ENCODE measurements around the gene SRBD1.
"Not testable (repeated sequence)": the region's sequence is repeated elsewhere in the genome, so short reads cannot be mapped to it uniquely, and the experiment has no call there.

SRBD1 gene

GRCh38 chr2:45438872-45439665 is 172.0 kb downstream of the SRBD1 start:
- DNase-seq: peak in 2 of 3 donors; percentile 17 to 53
- Histone ChIP-seq H3K9me3 (ENCODE audit: control extremely low read depth in 1 of 5, control insufficient read depth in 4 of 5, insufficient read depth in 2 of 5, low read depth in 1 of 5, low read length in 4 of 5) (peaks cover 3 to 14% (median 5%) of the 10 kb centered on the region in 5 experiments), H3K27me3 (replicated peaks in 2 of 5; ENCODE audit: control insufficient read depth in 4 of 5, insufficient read depth in 5 of 5, low read length in 4 of 5) (no peaks in the 10 kb centered on the region), H3K4me3 (ENCODE audit: control insufficient read depth in 1 of 7, extremely low read depth in 1 of 7, insufficient read depth in 4 of 7, low read depth in 2 of 7, low read length in 6 of 7) (no peak overlapping the region), H3K27ac (ENCODE audit: insufficient read depth in 1 of 2, low read depth in 1 of 2, low read length in 2 of 2, poor library complexity in 1 of 2, severe bottlenecking in 2 of 2) (no peak overlapping the region), H3K36me3 (ENCODE audit: control insufficient read depth in 4 of 4, insufficient read depth in 4 of 4, low read length in 3 of 4) (peaks cover 2 to 15% (median 3%) of the 10 kb centered on the region in 4 experiments), H3K4me1 (ENCODE audit: control extremely low read depth in 1 of 4, control insufficient read depth in 4 of 4, insufficient read depth in 4 of 4, low read length in 3 of 4) (no peaks in the 10 kb centered on the region)
- POLR2A ChIA-PET: no interaction called here
- CTCF ChIA-PET: no interaction called here
- no CpG with 5 or more reads among the region's 3 CpGs for WGBS (ENCODE audit: insufficient coverage)

- no peak overlapping the region for H3K4me3 ChIP-seq (ENCODE audit: control insufficient read depth in 1 of 7, extremely low read depth in 1 of 7, insufficient read depth in 4 of 7, low read depth in 2 of 7, low read length in 6 of 7)
- peaks cover 3 to 14% (median 5%) of the 10 kb centered on the region in 5 experiments for H3K9me3 ChIP-seq (ENCODE audit: control extremely low read depth in 1 of 5, control insufficient read depth in 4 of 5, insufficient read depth in 2 of 5, low read depth in 1 of 5, low read length in 4 of 5)
- H3K4me1 ChIP-seq (ENCODE audit: control extremely low read depth in 1 of 4, control insufficient read depth in 4 of 4, insufficient read depth in 4 of 4, low read length in 3 of 4): no peaks in the 10 kb centered on the region
- peaks cover 0 to 15% (median 3%) of the 10 kb centered on the region in 4 experiments for H3K36me3 ChIP-seq (ENCODE audit: control insufficient read depth in 4 of 4, insufficient read depth in 4 of 4, low read length in 3 of 4)
- POLR2A ChIA-PET: no interaction called here
- no peak for DNase-seq
- 80% methylated on average over 1 of the region's 2 CpGs for WGBS (ENCODE audit: insufficient coverage)
- H3K27ac ChIP-seq (ENCODE audit: insufficient read depth in 1 of 2, low read depth in 1 of 2, low read length in 2 of 2, poor library complexity in 1 of 2, severe bottlenecking in 2 of 2): no peak overlapping the region
- no peaks in the 10 kb centered on the region for H3K27me3 ChIP-seq (replicated peaks in 2 of 5; ENCODE audit: control insufficient read depth in 4 of 5, insufficient read depth in 5 of 5, low read length in 4 of 5)
- CTCF ChIA-PET: no interaction called here
Observed at GRCh38 chr2:45436456-45436855, 174.6 kb downstream of the SRBD1 start.

GRCh38 chr2:45435316-45435715 is 175.8 kb downstream of the SRBD1 start:
- H3K4me1 ChIP-seq (ENCODE audit: control extremely low read depth in 1 of 4, control insufficient read depth in 4 of 4, insufficient read depth in 4 of 4, low read length in 3 of 4): no peaks in the 10 kb centered on the region
- no peak for DNase-seq
- CTCF ChIA-PET: no interaction called here
- POLR2A ChIA-PET: no interaction called here
- H3K9me3 ChIP-seq (ENCODE audit: control extremely low read depth in 1 of 5, control insufficient read depth in 4 of 5, insufficient read depth in 2 of 5, low read depth in 1 of 5, low read length in 4 of 5): peaks cover 3 to 14% (median 5%) of the 10 kb centered on the region in 5 experiments
- H3K36me3 ChIP-seq (ENCODE audit: control insufficient read depth in 4 of 4, insufficient read depth in 4 of 4, low read length in 3 of 4): peaks cover 0 to 15% (median 3%) of the 10 kb centered on the region in 4 experiments
- no peak overlapping the region for H3K4me3 ChIP-seq (ENCODE audit: control insufficient read depth in 1 of 7, extremely low read depth in 1 of 7, insufficient read depth in 4 of 7, low read depth in 2 of 7, low read length in 6 of 7)
- no peak overlapping the region for H3K27ac ChIP-seq (ENCODE audit: insufficient read depth in 1 of 2, low read depth in 1 of 2, low read length in 2 of 2, poor library complexity in 1 of 2, severe bottlenecking in 2 of 2)
- 95% methylated on average over 3 of the region's 3 CpGs for WGBS (ENCODE audit: insufficient coverage)
- no peaks in the 10 kb centered on the region for H3K27me3 ChIP-seq (replicated peaks in 2 of 5; ENCODE audit: control insufficient read depth in 4 of 5, insufficient read depth in 5 of 5, low read length in 4 of 5)

- Histone ChIP-seq H3K27me3 (replicated peaks in 2 of 5; ENCODE audit: control insufficient read depth in 4 of 5, insufficient read depth in 5 of 5, low read length in 4 of 5) (no peaks in the 10 kb centered on the region), H3K4me1 (ENCODE audit: control extremely low read depth in 1 of 4, control insufficient read depth in 4 of 4, insufficient read depth in 4 of 4, low read length in 3 of 4) (no peaks in the 10 kb centered on the region), H3K36me3 (ENCODE audit: control insufficient read depth in 4 of 4, insufficient read depth in 4 of 4, low read length in 3 of 4) (peaks cover 0 to 15% (median 3%) of the 10 kb centered on the region in 4 experiments), H3K9me3 (ENCODE audit: control extremely low read depth in 1 of 5, control insufficient read depth in 4 of 5, insufficient read depth in 2 of 5, low read depth in 1 of 5, low read length in 4 of 5) (peaks cover 3 to 14% (median 5%) of the 10 kb centered on the region in 5 experiments), H3K4me3 (ENCODE audit: control insufficient read depth in 1 of 7, extremely low read depth in 1 of 7, insufficient read depth in 4 of 7, low read depth in 2 of 7, low read length in 6 of 7) (no peak overlapping the region), H3K27ac (ENCODE audit: insufficient read depth in 1 of 2, low read depth in 1 of 2, low read length in 2 of 2, poor library complexity in 1 of 2, severe bottlenecking in 2 of 2) (no peak overlapping the region)
- ChIA-PET CTCF (interaction anchor here (1.2 kb wide), 1 partner anchor 13 kb away, joined by 3 read pairs; no protein-coding TSS in a partner anchor), POLR2A (no interaction called here)
- no peak for DNase-seq
- 29% methylated on average over 1 of the region's 4 CpGs for whole genome bisulfite sequencing (ENCODE audit: insufficient coverage)
Observed at GRCh38 chr2:45433363-45433762, 177.7 kb downstream of the SRBD1 start.

GRCh38 chr2:45432406-45432805 is 178.7 kb downstream of the SRBD1 start:
- WGBS (ENCODE audit: insufficient coverage): no CpG with 5 or more reads among the region's 1 CpG
- no peak for DNase-seq
- Histone ChIP-seq H3K36me3 (ENCODE audit: control insufficient read depth in 4 of 4, insufficient read depth in 4 of 4, low read length in 3 of 4) (peaks cover 0 to 10% (median 3%) of the 10 kb centered on the region in 4 experiments), H3K27ac (ENCODE audit: insufficient read depth in 1 of 2, low read depth in 1 of 2, low read length in 2 of 2, poor library complexity in 1 of 2, severe bottlenecking in 2 of 2) (no peak overlapping the region), H3K4me1 (ENCODE audit: control extremely low read depth in 1 of 4, control insufficient read depth in 4 of 4, insufficient read depth in 4 of 4, low read length in 3 of 4) (no peaks in the 10 kb centered on the region), H3K9me3 (ENCODE audit: control extremely low read depth in 1 of 5, control insufficient read depth in 4 of 5, insufficient read depth in 2 of 5, low read depth in 1 of 5, low read length in 4 of 5) (peaks cover under 1 to 11% (median 3%) of the 10 kb centered on the region in 5 experiments), H3K4me3 (ENCODE audit: control insufficient read depth in 1 of 7, extremely low read depth in 1 of 7, insufficient read depth in 4 of 7, low read depth in 2 of 7, low read length in 6 of 7) (no peak overlapping the region), H3K27me3 (replicated peaks in 2 of 5; ENCODE audit: control insufficient read depth in 4 of 5, insufficient read depth in 5 of 5, low read length in 4 of 5) (no peaks in the 10 kb centered on the region)
- ChIA-PET CTCF (no interaction called here), POLR2A (no interaction called here)

- 96% methylated on average over 4 of the region's 4 CpGs for WGBS (ENCODE audit: insufficient coverage)
- CTCF ChIA-PET; H3K4me1 ChIP-seq (ENCODE audit: control extremely low read depth in 1 of 4, control insufficient read depth in 4 of 4, insufficient read depth in 4 of 4, low read length in 3 of 4); POLR2A ChIA-PET; H3K27ac ChIP-seq (ENCODE audit: insufficient read depth in 1 of 2, low read depth in 1 of 2, low read length in 2 of 2, poor library complexity in 1 of 2, severe bottlenecking in 2 of 2); DNase-seq; H3K9me3 ChIP-seq (ENCODE audit: control extremely low read depth in 1 of 5, control insufficient read depth in 4 of 5, insufficient read depth in 2 of 5, low read depth in 1 of 5, low read length in 4 of 5); H3K36me3 ChIP-seq (ENCODE audit: control insufficient read depth in 4 of 4, insufficient read depth in 4 of 4, low read length in 3 of 4); H3K27me3 ChIP-seq (replicated peaks in 2 of 5; ENCODE audit: control insufficient read depth in 4 of 5, insufficient read depth in 5 of 5, low read length in 4 of 5); H3K4me3 ChIP-seq (ENCODE audit: control insufficient read depth in 1 of 7, extremely low read depth in 1 of 7, insufficient read depth in 4 of 7, low read depth in 2 of 7, low read length in 6 of 7): not testable (repeated sequence)
Observed at GRCh38 chr2:45426025-45426424, 185.0 kb downstream of the SRBD1 start.

- ChIA-PET CTCF (no interaction called here), POLR2A (no interaction called here)
- Histone ChIP-seq H3K4me3 (ENCODE audit: control insufficient read depth in 1 of 7, extremely low read depth in 1 of 7, insufficient read depth in 4 of 7, low read depth in 2 of 7, low read length in 6 of 7) (no peak overlapping the region), H3K27ac (ENCODE audit: insufficient read depth in 1 of 2, low read depth in 1 of 2, low read length in 2 of 2, poor library complexity in 1 of 2, severe bottlenecking in 2 of 2) (no peak overlapping the region), H3K4me1 (ENCODE audit: control extremely low read depth in 1 of 4, control insufficient read depth in 4 of 4, insufficient read depth in 4 of 4, low read length in 3 of 4) (no peaks in the 10 kb centered on the region), H3K36me3 (ENCODE audit: control insufficient read depth in 4 of 4, insufficient read depth in 4 of 4, low read length in 3 of 4) (peaks cover 2 to 12% (median 8%) of the 10 kb centered on the region in 4 experiments), H3K9me3 (ENCODE audit: control extremely low read depth in 1 of 5, control insufficient read depth in 4 of 5, insufficient read depth in 2 of 5, low read depth in 1 of 5, low read length in 4 of 5) (no peaks in the 10 kb centered on the region), H3K27me3 (replicated peaks in 2 of 5; ENCODE audit: control insufficient read depth in 4 of 5, insufficient read depth in 5 of 5, low read length in 4 of 5) (no peaks in the 10 kb centered on the region)
- no CpG with 5 or more reads among the region's 2 CpGs for WGBS (ENCODE audit: insufficient coverage)
- DNase-seq: no peak
Observed at GRCh38 chr2:45422921-45423320, 188.1 kb downstream of the SRBD1 start.

All from common myeloid progenitor, CD34-positive (primary cell).